C1 segment of cervical spinal cord (tissue), 14 donors: ENCODE results near the gene CYP11A1.

Source experiments
- DNase-seq, 14 donors: peaks; one replicate each; lab custom pipeline; 2025; lab: John Stamatoyannopoulos, UW

CYP11A1 gene

DNA sequence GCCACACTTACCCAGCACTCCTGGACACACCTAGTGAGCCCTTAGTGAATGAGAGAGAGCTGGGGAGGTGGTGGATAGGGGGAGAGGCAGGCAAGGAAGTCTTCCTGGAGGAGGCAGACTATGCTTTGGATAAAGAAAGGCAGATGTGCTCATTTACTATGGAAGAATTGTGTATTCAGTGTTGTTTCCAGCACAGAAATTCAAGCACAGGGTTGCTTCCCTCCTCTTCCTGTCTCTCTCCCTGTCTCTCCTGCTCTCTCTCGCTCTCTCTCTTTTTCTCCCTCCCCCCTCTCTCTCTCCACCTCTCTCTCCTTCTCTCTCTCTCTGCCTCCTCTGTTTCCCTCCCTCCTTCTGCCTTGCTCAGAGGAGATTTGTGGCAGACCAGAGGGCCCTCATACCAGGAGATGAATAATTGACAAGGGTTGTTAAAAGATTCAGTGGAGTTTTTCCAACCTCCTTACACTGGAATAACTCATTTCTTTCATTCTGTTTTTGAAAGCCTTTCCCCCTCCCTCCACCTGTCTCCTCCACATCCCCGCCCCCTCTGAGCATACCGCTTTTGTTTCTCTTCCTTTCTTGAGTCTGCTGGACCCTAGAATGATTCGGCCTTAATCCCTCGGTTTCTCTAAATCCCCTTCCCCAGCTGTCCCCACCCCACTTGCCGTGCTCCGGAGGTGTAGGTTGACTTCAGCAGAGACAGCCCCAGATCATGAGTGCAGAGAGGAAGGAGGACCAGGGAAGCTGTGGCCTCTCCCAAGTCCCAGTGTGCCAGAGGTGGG, 65.7 kb downstream of the CYP11A1 start:
- no peak for DNase-seq

GRCh38 chr15:74300057-74300795, 67.2 kb downstream of the CYP11A1 start:
- no peak for DNase-seq

GRCh38 chr15:74297887-74298286, 69.6 kb downstream of the CYP11A1 start:
- DNase-seq = no peak

- no peak for DNase-seq
Observed at GRCh38 chr15:74295800-74296199, 71.6 kb downstream of the CYP11A1 start.

DNA sequence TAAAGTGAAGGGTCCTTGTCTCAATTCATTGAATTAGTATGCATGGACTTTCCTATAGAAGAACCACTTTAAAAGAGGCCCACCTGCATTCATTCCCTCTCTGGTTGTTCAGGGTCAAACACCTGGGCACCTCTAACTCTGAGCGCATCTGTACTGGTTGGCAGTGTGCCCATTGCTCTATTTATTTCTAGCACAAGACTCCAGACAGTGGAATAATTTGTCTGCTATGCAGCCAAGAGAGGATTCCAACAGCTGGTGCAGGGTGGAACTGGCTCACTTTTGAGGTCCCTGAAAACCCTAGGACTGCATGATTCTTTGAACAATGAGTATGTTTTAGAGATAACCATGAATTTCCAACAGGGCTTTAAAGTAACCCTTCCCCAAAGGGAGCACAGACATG, 73.4 kb downstream of the CYP11A1 start:
- DNase-seq = no peak

DNA sequence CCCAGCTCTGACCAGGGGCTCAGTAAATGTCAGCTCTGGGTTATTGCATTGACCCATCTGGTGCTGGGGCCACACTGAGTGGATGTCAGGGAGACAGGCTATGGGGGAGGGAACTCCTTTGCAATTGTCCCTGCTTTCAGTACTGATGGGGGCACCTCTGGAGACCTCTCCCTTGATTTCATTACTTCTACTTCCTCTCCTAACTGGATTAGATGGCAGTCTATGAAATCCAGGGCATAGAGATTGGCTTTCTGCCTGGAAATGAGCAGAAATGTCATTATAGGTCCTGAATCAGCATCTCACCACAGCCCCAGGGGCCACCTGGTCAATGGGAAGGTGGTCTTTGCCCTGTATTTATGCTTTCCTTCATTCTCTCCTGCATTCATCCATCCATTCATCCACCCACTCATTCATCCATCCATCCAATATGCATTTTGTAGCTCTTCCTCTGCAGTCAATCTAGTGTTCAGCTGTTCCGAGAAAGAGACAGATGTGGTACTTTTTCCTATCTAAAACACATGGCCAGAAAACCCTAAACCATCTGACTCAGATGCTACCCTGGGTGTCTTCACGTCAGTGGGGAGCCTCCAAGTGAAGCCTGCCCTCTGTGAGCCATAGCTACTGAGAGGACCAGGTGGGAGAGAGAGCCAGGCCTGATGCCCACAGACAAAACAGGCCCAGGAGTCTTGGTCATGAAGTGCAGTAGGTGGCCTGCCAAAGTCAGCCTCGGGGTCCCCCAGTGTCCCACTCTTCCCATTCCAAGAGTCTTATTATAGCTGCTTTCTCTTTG, 74.2 kb downstream of the CYP11A1 start:
- DNase-seq = no peak

DNA sequence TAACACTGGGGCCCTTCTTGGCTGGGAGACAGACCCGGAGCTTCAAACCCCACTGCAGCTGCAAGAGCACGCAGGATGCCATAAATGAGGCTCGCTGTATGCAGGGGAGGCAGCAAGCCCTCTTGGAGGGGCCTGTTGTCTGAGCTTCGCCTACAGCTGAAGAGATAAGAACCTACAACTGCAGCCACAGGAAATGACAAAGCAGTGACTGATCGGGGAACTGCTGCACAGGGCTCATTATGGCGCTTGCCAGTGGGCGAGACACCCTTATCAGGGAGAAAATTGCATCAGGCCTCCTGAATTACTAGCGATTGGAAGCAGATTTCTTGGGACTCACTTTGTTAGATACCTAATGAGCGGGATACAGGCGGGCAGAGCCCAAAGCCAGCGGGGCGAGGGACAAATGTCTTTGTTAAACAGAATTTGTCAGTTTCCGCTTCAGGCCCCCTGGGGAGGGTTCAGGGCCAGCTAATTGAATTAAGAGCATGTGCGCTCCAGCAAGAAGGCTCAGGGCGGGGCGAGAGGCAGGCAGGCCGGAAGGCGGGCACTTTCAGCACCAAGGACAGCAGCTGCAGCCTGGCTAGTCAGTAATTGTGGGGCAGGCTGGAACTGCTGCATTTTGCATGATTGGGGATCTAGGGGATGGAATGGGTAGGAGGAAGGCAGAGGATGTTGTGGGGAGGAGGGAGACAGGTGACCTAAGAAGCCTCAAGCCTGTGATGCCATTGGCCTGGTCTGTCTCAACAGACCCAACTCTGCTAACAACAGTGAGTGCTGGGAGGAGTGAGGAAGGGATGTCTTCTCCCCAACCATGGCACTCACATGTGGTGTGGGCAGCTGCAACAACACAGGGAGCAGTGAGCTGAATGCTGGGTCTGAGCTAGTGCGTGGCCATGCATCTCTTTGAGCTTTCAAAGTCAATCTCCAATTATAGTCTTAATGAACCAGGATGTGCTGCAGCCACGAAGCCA, 76.1 kb downstream of the CYP11A1 start:
- peak in 11 of 14 donors; percentile 5 to 58 (median 16) for DNase-seq

DNA sequence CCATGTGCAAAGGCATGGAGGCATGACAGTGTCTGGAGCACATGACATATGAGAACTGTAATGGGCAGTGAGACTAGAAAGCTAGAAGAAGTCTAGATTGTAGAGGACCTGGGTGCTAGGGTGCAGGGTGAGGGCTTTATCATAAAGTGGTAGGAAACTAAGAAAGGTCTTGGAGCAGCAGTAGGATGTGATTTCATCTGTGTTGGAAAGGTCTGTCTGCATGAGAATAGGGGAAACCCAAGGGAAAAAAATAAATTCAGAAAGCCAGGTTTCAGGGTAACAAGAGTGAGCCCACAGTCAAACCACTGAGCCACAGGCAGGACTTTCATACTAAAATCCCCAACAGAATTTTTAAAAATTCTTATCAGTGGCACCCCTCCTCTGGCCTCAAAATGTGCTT, 76.8 kb downstream of the CYP11A1 start:
- DNase-seq = no peak

GRCh38 chr15:74289671-74290070, 77.8 kb downstream of the CYP11A1 start:
- DNase-seq = no peak
